ENCODE results near the gene PTPRZ1.

Gene PTPRZ1

GRCh38 chr7:122054393-122054792 lies 181.4 kb downstream of the PTPRZ1 start:
- Histone ChIP-seq H3K18ac (ENCODE audit: low read depth in 1 of 2, low read length in 2 of 2) (no peak overlapping the region), H2BK5ac (ENCODE audit: low read depth, low read length, poor library complexity, severe bottlenecking) (no peak overlapping the region), H4K8ac (ENCODE audit: low read length) (no peak overlapping the region), H3K14ac (ENCODE audit: low read length in 2 of 2) (no peak overlapping the region), H3K36me3 (ENCODE audit: control insufficient read depth in 1 of 2, insufficient read depth in 2 of 2, low read depth in 1 of 2, low read length in 2 of 2) (no peaks in the 10 kb centered on the region), H2AK5ac (ENCODE audit: low read length, severe bottlenecking) (no peak overlapping the region), H3K27me3 (ENCODE audit: control insufficient read depth in 1 of 2, insufficient read depth in 1 of 2, low read length in 2 of 2) (no peaks in the 10 kb centered on the region), H2BK120ac (ENCODE audit: low read depth, low read length) (no peak overlapping the region), H2BK15ac (ENCODE audit: low read depth, poor library complexity, severe bottlenecking) (no peak overlapping the region), H3K27ac (ENCODE audit: low read length, poor library complexity, severe bottlenecking) (no peak overlapping the region), H3K9me3 (ENCODE audit: control insufficient read depth, low read length) (no peaks in the 10 kb centered on the region), H3K4me2 (ENCODE audit: low read length, poor library complexity, severe bottlenecking) (no peak overlapping the region), H3K23ac (ENCODE audit: low read length in 2 of 2) (no peak overlapping the region), H3K4me3 (ENCODE audit: insufficient read depth in 1 of 2, low read depth in 1 of 2, low read length in 2 of 2) (no peak overlapping the region), H3K9ac (ENCODE audit: low read length) (no peak overlapping the region), H2BK12ac (ENCODE audit: low read length in 2 of 2) (no peak overlapping the region), H3K4me1 (ENCODE audit: control insufficient read depth, insufficient read depth, low read depth, low read length) (no peaks in the 10 kb centered on the region), H4K91ac (ENCODE audit: low read length) (no peak overlapping the region), H2AFZ (ENCODE audit: low read depth, low read length) (no peak overlapping the region), H3K79me1 (replicated peaks; ENCODE audit: low read length, poor library complexity, severe bottlenecking) (no peaks in the 10 kb centered on the region), H3K4ac (ENCODE audit: low read depth in 1 of 2, low read length in 2 of 2) (no peak overlapping the region)
- no peak for DNase-seq
- no CpG with 5 or more reads among the region's 1 CpG for WGBS

GRCh38 chr7:122055073-122055472 lies 182.1 kb downstream of the PTPRZ1 start:
- Histone ChIP-seq H3K79me1 (replicated peaks; ENCODE audit: low read length, poor library complexity, severe bottlenecking) (no peaks in the 10 kb centered on the region), H3K18ac (ENCODE audit: low read depth in 1 of 2, low read length in 2 of 2) (no peak overlapping the region), H2AFZ (ENCODE audit: low read depth, low read length) (no peak overlapping the region), H2AK5ac (ENCODE audit: low read length, severe bottlenecking) (no peak overlapping the region), H3K9me3 (ENCODE audit: control insufficient read depth, low read length) (no peaks in the 10 kb centered on the region), H3K23ac (ENCODE audit: low read length in 2 of 2) (no peak overlapping the region), H3K4me2 (ENCODE audit: low read length, poor library complexity, severe bottlenecking) (no peak overlapping the region), H3K9ac (ENCODE audit: low read length) (no peak overlapping the region), H3K36me3 (ENCODE audit: control insufficient read depth in 1 of 2, insufficient read depth in 2 of 2, low read depth in 1 of 2, low read length in 2 of 2) (no peaks in the 10 kb centered on the region), H4K8ac (ENCODE audit: low read length) (no peak overlapping the region), H3K27me3 (ENCODE audit: control insufficient read depth in 1 of 2, insufficient read depth in 1 of 2, low read length in 2 of 2) (no peaks in the 10 kb centered on the region), H2BK12ac (ENCODE audit: low read length in 2 of 2) (no peak overlapping the region), H2BK5ac (ENCODE audit: low read depth, low read length, poor library complexity, severe bottlenecking) (no peak overlapping the region), H3K14ac (ENCODE audit: low read length in 2 of 2) (no peak overlapping the region), H3K4ac (ENCODE audit: low read depth in 1 of 2, low read length in 2 of 2) (no peak overlapping the region), H2BK15ac (ENCODE audit: low read depth, poor library complexity, severe bottlenecking) (no peak overlapping the region), H2BK120ac (ENCODE audit: low read depth, low read length) (no peak overlapping the region), H3K4me3 (ENCODE audit: insufficient read depth in 1 of 2, low read depth in 1 of 2, low read length in 2 of 2) (no peak overlapping the region), H3K4me1 (ENCODE audit: control insufficient read depth, insufficient read depth, low read depth, low read length) (no peaks in the 10 kb centered on the region), H4K91ac (ENCODE audit: low read length) (no peak overlapping the region), H3K27ac (ENCODE audit: low read length, poor library complexity, severe bottlenecking) (no peak overlapping the region)
- no peak for DNase-seq
- no CpG with 5 or more reads among the region's 1 CpG for WGBS

- no peak overlapping the region for H3K9ac ChIP-seq (ENCODE audit: low read length)
- no peaks in the 10 kb centered on the region for H3K9me3 ChIP-seq (ENCODE audit: control insufficient read depth, low read length)
- no peak overlapping the region for H4K91ac ChIP-seq (ENCODE audit: low read length)
- H3K4ac ChIP-seq (ENCODE audit: low read depth in 1 of 2, low read length in 2 of 2) = no peak overlapping the region
- H3K4me3 ChIP-seq (ENCODE audit: insufficient read depth in 1 of 2, low read depth in 1 of 2, low read length in 2 of 2) = no peak overlapping the region
- H3K36me3 ChIP-seq (ENCODE audit: control insufficient read depth in 1 of 2, insufficient read depth in 2 of 2, low read depth in 1 of 2, low read length in 2 of 2) = no peaks in the 10 kb centered on the region
- H2BK5ac ChIP-seq (ENCODE audit: low read depth, low read length, poor library complexity, severe bottlenecking) = no peak overlapping the region
- no peaks in the 10 kb centered on the region for H3K79me1 ChIP-seq (replicated peaks; ENCODE audit: low read length, poor library complexity, severe bottlenecking)
- no peak overlapping the region for H3K23ac ChIP-seq (ENCODE audit: low read length in 2 of 2)
- H2BK120ac ChIP-seq (ENCODE audit: low read depth, low read length) = no peak overlapping the region
- DNase-seq = no peak
- no peaks in the 10 kb centered on the region for H3K27me3 ChIP-seq (ENCODE audit: control insufficient read depth in 1 of 2, insufficient read depth in 1 of 2, low read length in 2 of 2)
- no peaks in the 10 kb centered on the region for H3K4me1 ChIP-seq (ENCODE audit: control insufficient read depth, insufficient read depth, low read depth, low read length)
- H4K8ac ChIP-seq (ENCODE audit: low read length) = no peak overlapping the region
- H3K27ac ChIP-seq (ENCODE audit: low read length, poor library complexity, severe bottlenecking) = no peak overlapping the region
- no peak overlapping the region for H2AFZ ChIP-seq (ENCODE audit: low read depth, low read length)
- no peak overlapping the region for H2BK12ac ChIP-seq (ENCODE audit: low read length in 2 of 2)
- no peak overlapping the region for H2BK15ac ChIP-seq (ENCODE audit: low read depth, poor library complexity, severe bottlenecking)
- WGBS = 100% methylated on average over 1 of the region's 2 CpGs
- H2AK5ac ChIP-seq (ENCODE audit: low read length, severe bottlenecking) = no peak overlapping the region
- H3K4me2 ChIP-seq (ENCODE audit: low read length, poor library complexity, severe bottlenecking) = no peak overlapping the region
- H3K18ac ChIP-seq (ENCODE audit: low read depth in 1 of 2, low read length in 2 of 2) = no peak overlapping the region
- H3K14ac ChIP-seq (ENCODE audit: low read length in 2 of 2) = no peak overlapping the region
Measured at GRCh38 chr7:122056977-122057376, 184.0 kb downstream of the PTPRZ1 start.

- Histone ChIP-seq H3K4me2 (ENCODE audit: low read length, poor library complexity, severe bottlenecking) (no peak overlapping the region), H4K91ac (ENCODE audit: low read length) (no peak overlapping the region), H2AK5ac (ENCODE audit: low read length, severe bottlenecking) (no peak overlapping the region), H3K36me3 (ENCODE audit: control insufficient read depth in 1 of 2, insufficient read depth in 2 of 2, low read depth in 1 of 2, low read length in 2 of 2) (no peaks in the 10 kb centered on the region), H3K9me3 (ENCODE audit: control insufficient read depth, low read length) (no peaks in the 10 kb centered on the region), H2BK12ac (ENCODE audit: low read length in 2 of 2) (no peak overlapping the region), H3K4me3 (ENCODE audit: insufficient read depth in 1 of 2, low read depth in 1 of 2, low read length in 2 of 2) (no peak overlapping the region), H3K79me1 (replicated peaks; ENCODE audit: low read length, poor library complexity, severe bottlenecking) (no peaks in the 10 kb centered on the region), H2AFZ (ENCODE audit: low read depth, low read length) (no peak overlapping the region), H4K8ac (ENCODE audit: low read length) (no peak overlapping the region), H3K27ac (ENCODE audit: low read length, poor library complexity, severe bottlenecking) (no peak overlapping the region), H2BK120ac (ENCODE audit: low read depth, low read length) (no peak overlapping the region), H3K4ac (ENCODE audit: low read depth in 1 of 2, low read length in 2 of 2) (no peak overlapping the region), H3K23ac (ENCODE audit: low read length in 2 of 2) (no peak overlapping the region), H3K9ac (ENCODE audit: low read length) (no peak overlapping the region), H3K4me1 (ENCODE audit: control insufficient read depth, insufficient read depth, low read depth, low read length) (no peaks in the 10 kb centered on the region), H2BK15ac (ENCODE audit: low read depth, poor library complexity, severe bottlenecking) (no peak overlapping the region), H3K14ac (ENCODE audit: low read length in 2 of 2) (no peak overlapping the region), H3K27me3 (ENCODE audit: control insufficient read depth in 1 of 2, insufficient read depth in 1 of 2, low read length in 2 of 2) (no peaks in the 10 kb centered on the region), H2BK5ac (ENCODE audit: low read depth, low read length, poor library complexity, severe bottlenecking) (no peak overlapping the region), H3K18ac (ENCODE audit: low read depth in 1 of 2, low read length in 2 of 2) (no peak overlapping the region)
- WGBS = 74% methylated on average over 2 of the region's 4 CpGs
- DNase-seq = no peak
Measured at GRCh38 chr7:122059542-122059941, 186.6 kb downstream of the PTPRZ1 start.
